SK-N-MC (cell line): ENCODE measurements around the gene CASKIN2.

ENCODE experiments used
- DNase-seq: peaks from one replicate; pipeline ENCODE4 v3.0.0-alpha.2; 2011; ENCODE audit warnings: low read depth, low spot score
- H3K27ac ChIP-seq: fragments of 200-600 bp; sonication (generic); 2 replicates; pipeline ENCODE4 v1.5.1; 2016; ENCODE audit warnings: mixed run types
- H3K36me3 ChIP-seq: fragments of 200-600 bp; sonication (generic); 2 replicates; pipeline ENCODE4 v1.6.1; 2017; ENCODE audit warnings: antibody characterized with exemption, low read length, mixed read lengths; ENCODE audit not compliant: insufficient read depth
- H3K4me3 ChIP-seq: fragments of 200-600 bp; sonication (generic); 2 replicates; pipeline ENCODE4 v1.5.1; 2016
- H3K9ac ChIP-seq: fragments of 200-600 bp; sonication (generic); 2 replicates; pipeline ENCODE4 v1.8.0; 2017; ENCODE audit warnings: mixed run types, mixed read lengths; ENCODE audit not compliant: insufficient read length
- H3K9me3 ChIP-seq: fragments of 200-600 bp; sonication (generic); 2 replicates; pipeline ENCODE4 v1.6.1; 2017; ENCODE audit warnings: low read depth, mild to moderate bottlenecking, antibody characterized with exemption, low read length, moderate library complexity, mixed read lengths
- EZH2 ChIP-seq: fragments of 200-600 bp; sonication (generic); IDR thresholded peaks from one replicate; pipeline ENCODE4 v1.6.1; 2017; ENCODE audit warnings: antibody characterized with exemption
- FOXP2 ChIP-seq: optimal IDR thresholded peaks from 2 replicates; pipeline ENCODE3; 2011; ENCODE audit warnings: mild to moderate bottlenecking, moderate library complexity; ENCODE audit not compliant: insufficient read depth; ENCODE audit errors: extremely low read length, control extremely low read depth
- POLR2AphosphoS5 ChIP-seq: IDR thresholded peaks from 2 replicates; pipeline ENCODE4 v1.6.1; 2012; ENCODE audit warnings: mild to moderate bottlenecking, low read depth, low read length, borderline replicate concordance

CASKIN2 gene

DNA sequence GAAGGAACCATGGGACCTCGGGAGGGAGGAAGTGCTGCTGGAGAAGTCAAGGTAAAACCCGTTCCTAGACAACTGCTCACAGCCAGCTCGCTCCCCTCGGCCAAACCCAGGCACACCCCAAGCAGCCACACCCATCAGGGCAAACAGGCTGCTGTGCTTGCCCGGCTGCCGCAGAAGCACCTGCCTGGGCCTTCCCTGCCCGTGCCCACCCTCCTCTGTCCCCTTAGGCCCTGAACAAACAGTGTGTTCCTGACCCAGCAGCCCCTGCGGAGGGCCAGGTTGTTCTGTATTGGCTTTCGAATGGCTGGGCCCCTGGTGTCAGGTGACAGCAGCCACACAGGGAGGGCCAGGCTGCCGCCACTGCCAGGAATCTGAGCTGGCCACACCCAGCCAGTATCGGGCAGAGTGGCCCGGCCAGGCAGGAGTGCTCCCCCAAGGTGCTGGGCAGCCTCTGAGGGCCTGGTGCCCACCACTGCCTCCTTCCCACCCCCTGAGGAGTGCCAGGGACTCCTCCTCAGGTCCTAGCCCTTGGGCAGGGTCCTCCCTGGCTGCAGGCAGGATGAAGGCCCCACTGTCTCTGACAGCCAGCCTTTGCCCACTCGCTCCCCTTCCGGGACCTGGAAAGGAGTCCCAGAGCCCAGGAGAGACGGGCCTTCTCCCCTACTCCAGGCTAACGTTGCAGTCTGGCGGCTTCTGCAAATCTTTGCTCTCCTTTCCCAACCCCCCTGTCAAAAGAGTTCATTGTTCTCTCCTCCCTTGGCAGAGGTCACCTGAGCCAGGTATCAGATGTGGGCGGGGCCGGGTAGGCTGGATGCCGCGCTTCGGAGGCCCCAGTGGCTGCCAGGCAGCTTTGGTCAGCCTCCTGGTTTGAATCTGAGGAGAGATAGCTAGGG, 34.2 kb upstream of the CASKIN2 start:
- Histone ChIP-seq H3K9ac (no peak overlapping the region), H3K36me3 (no peaks in the 10 kb centered on the region), H3K27ac (no peak overlapping the region), H3K9me3 (no peaks in the 10 kb centered on the region), H3K4me3 (no peak overlapping the region)
- no peak for DNase-seq
- no peak for TF ChIP-seq FOXP2
- no peak for TF ChIP-seq EZH2
- no peak for TF ChIP-seq POLR2AphosphoS5

GRCh38 chr17:75548813-75549212, 33.5 kb upstream of the CASKIN2 start:
- Histone ChIP-seq H3K9me3 (no peaks in the 10 kb centered on the region), H3K9ac (no peak overlapping the region), H3K36me3 (no peaks in the 10 kb centered on the region), H3K4me3 (no peak overlapping the region), H3K27ac (no peak overlapping the region)
- TF ChIP-seq POLR2AphosphoS5 (no peak), FOXP2 (no peak), EZH2 (no peak)
- DNase-seq: no peak

- H3K9me3 ChIP-seq: no peaks in the 10 kb centered on the region
- H3K4me3 ChIP-seq: no peak overlapping the region
- H3K9ac ChIP-seq: no peak overlapping the region
- H3K36me3 ChIP-seq: no peaks in the 10 kb centered on the region
- H3K27ac ChIP-seq: no peak overlapping the region
- TF ChIP-seq POLR2AphosphoS5: no peak
- TF ChIP-seq EZH2: no peak
- TF ChIP-seq FOXP2: no peak
- DNase-seq: no peak
These were observed 31.8 kb upstream of the CASKIN2 start for GRCh38 chr17:75547091-75547490.

DNA sequence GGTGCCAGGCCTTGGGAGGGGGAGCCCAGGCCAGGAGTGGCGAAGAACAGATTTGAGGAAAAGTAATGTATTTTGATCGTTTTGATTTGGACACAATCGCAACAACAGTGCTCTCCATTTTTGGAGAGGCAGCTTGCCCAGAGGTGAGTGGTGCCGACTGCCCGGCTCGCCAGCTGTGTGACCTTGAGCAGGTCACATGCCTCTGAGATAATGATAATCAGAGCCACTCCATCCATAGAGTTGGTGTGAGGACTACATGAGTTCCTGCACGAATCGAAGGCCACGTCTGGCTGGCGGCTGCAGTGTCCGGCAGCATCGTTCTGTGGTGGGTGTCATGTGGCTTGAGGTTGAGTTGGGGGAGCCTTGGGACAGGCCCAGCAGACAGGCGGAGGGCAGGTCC, 30.8 kb upstream of the CASKIN2 start:
- no peak overlapping the region for H3K27ac ChIP-seq

GRCh38 chr17:75544250-75544649, 28.9 kb upstream of the CASKIN2 start:
- TF ChIP-seq POLR2AphosphoS5 (no peak), FOXP2 (no peak), EZH2 (no peak)
- Histone ChIP-seq H3K36me3 (no peaks in the 10 kb centered on the region), H3K4me3 (no peak overlapping the region), H3K9ac (no peak overlapping the region), H3K27ac (no peak overlapping the region), H3K9me3 (no peaks in the 10 kb centered on the region)
- no peak for DNase-seq

More for the DNA sequence above, 30.8 kb upstream of the CASKIN2 start:
- TF ChIP-seq EZH2 (no peak), FOXP2 (no peak)
- Histone ChIP-seq H3K36me3 (no peaks in the 10 kb centered on the region), H3K4me3 (no peak overlapping the region), H3K9me3 (no peaks in the 10 kb centered on the region), H3K9ac (no peak overlapping the region)
- DNase-seq: no peak

DNA sequence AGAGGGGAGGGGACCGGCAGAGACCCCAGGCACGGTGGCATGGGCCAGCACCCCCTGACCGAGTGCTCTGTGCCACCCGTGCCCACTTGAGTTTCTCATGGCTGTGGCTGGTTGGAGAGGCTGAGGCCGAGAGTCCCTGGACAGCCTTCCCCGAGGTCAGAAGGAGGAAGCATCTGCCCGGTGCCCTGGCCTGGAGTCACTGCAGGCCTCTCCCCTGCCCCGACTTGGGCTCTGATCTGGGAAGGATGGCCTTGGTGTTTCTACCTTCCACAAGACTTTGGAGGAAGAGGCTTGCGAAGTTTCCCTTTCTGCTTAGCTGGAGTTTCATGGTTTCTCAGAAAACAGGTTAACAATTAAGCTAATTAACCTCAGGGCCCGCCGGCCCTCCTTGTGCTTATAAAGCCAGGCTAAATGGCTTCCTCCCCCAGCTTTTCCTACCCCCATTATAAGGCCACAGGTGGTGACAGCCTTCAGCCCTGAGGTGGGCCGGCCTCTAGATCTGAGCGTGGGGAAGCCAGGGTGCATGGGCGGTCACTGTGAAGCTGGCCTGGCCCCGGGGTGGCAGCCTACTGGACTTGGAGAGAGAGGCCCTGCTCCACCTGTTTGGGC, 27.5 kb upstream of the CASKIN2 start:
- no peak overlapping the region for H3K9ac ChIP-seq
- TF ChIP-seq POLR2AphosphoS5 (no peak), EZH2 (no peak), FOXP2 (no peak)
- H3K4me3 ChIP-seq: no peak overlapping the region
- no peaks in the 10 kb centered on the region for H3K9me3 ChIP-seq
- H3K27ac ChIP-seq: no peak overlapping the region
- H3K36me3 ChIP-seq: no peaks in the 10 kb centered on the region
- DNase-seq: no peak

GRCh38 chr17:75542229-75542628, 26.9 kb upstream of the CASKIN2 start:
- no peak overlapping the region for H3K27ac ChIP-seq
- H3K4me3 ChIP-seq: no peak overlapping the region
- H3K9me3 ChIP-seq: no peaks in the 10 kb centered on the region
- no peak overlapping the region for H3K9ac ChIP-seq
- DNase-seq: no peak
- TF ChIP-seq EZH2: no peak
- TF ChIP-seq POLR2AphosphoS5: no peak
- H3K36me3 ChIP-seq: no peaks in the 10 kb centered on the region

GRCh38 chr17:75540923-75541503, 25.7 kb upstream of the CASKIN2 start:
- Histone ChIP-seq H3K9me3 (no peaks in the 10 kb centered on the region), H3K27ac (no peak overlapping the region), H3K4me3 (no peak overlapping the region), H3K36me3 (no peaks in the 10 kb centered on the region), H3K9ac (no peak overlapping the region)
- no peak for DNase-seq
- TF ChIP-seq FOXP2 (no peak), POLR2AphosphoS5 (no peak), EZH2 (no peak)

DNA sequence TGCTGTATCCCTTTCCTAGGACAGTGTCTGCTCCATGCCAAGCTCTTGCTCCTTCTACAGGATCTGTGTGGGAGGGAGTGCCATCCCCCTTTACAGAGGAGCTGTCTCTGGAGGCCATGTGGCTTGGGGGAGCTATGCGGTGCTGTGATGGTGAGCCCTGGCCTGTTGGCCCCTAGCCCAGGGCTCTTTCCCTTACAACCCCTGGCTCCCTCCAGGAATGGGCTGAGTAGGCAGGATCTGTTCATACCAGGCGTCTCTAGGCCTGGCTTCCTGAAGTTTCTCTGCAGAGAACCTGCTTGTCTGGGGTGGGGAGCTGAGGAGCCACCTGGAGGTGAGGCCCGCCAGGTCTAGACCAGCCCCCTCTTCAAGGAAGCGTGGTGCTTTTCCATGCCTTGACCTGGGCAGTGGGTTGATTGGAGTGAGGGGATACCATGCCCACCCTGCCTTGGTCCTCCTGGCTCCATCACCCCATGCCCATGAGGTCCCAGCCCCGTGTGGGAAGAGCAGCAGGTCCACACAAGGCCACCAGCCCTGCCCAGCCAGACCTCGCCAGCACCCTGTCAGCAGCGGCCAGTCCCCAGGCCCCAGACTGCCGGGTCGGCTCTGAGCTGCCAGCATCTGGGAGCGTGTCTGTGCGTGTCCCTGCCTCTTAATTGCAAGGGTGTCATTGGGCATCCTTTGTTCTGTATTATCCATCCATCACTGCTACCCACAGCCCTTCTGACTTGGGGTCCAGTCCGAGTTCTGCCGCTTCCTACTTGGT, 24.8 kb upstream of the CASKIN2 start:
- Histone ChIP-seq H3K4me3 (no peak overlapping the region), H3K9ac (no peak overlapping the region), H3K27ac (no peak overlapping the region), H3K9me3 (no peaks in the 10 kb centered on the region), H3K36me3 (no peaks in the 10 kb centered on the region)
- no peak for DNase-seq
- TF ChIP-seq EZH2: no peak
- TF ChIP-seq FOXP2: no peak
- no peak for TF ChIP-seq POLR2AphosphoS5
